ENCODE results near the gene SRSF7.
"Not testable (repeated sequence)": the region's sequence is repeated elsewhere in the genome, so short reads cannot be mapped to it uniquely, and the experiment has no call there.

SRSF7 gene

GRCh38 chr2:38703336-38703735, 47.8 kb downstream of the SRSF7 start:
- in situ Hi-C loops (cut with MboI; ENCODE audit: low sequenced_read_pairs), result not testable (repeated sequence)

- in situ Hi-C loops (cut with MboI; ENCODE audit: low sequenced_read_pairs), result no loop called here
Measured at GRCh38 chr2:38702413-38702812, 48.7 kb downstream of the SRSF7 start.

GRCh38 chr2:38701542-38701941, 49.6 kb downstream of the SRSF7 start:
- in situ Hi-C loops (cut with MboI; ENCODE audit: low sequenced_read_pairs), result no loop called here

- in situ Hi-C loops (cut with MboI; ENCODE audit: low sequenced_read_pairs), result no loop called here
Measured at GRCh38 chr2:38700881-38701458, 50.2 kb downstream of the SRSF7 start.

- in situ Hi-C loops (cut with MboI; ENCODE audit: low sequenced_read_pairs), result no loop called here
Measured at GRCh38 chr2:38700113-38700785, 50.9 kb downstream of the SRSF7 start.

- in situ Hi-C loops (cut with MboI; ENCODE audit: low sequenced_read_pairs), result no loop called here
Measured at GRCh38 chr2:38698467-38699003, 52.6 kb downstream of the SRSF7 start.

- in situ Hi-C loops (cut with MboI; ENCODE audit: low sequenced_read_pairs), result no loop called here
Measured at GRCh38 chr2:38697116-38697840, 53.9 kb downstream of the SRSF7 start.
